Measurements from ENCODE around the gene KRTAP10-5.
"Not testable (repeated sequence)": the region's sequence is repeated elsewhere in the genome, so short reads cannot be mapped to it uniquely, and the experiment has no call there.

Gene KRTAP10-5

DNA sequence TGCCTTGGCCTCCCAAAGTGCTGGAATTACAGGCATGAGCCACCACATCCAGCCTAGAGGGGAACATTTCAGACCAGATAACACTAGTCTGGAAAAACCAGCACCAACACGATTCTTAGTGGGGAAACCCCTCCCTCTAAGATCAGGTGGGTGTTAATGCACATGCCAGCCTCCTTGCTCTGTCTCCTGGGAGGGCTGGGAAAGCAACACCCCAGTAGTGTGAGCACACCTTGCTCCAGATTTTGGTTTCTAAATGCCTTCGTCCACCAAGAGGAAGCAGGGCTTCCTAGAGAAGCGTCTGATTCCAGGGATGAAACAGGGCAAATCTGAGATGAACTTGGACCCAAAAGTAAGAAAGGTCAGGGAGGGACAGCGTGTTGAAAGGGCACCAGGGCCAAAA is 9.1 kb downstream of the KRTAP10-5 start:
- DNase-seq: no peak

DNA sequence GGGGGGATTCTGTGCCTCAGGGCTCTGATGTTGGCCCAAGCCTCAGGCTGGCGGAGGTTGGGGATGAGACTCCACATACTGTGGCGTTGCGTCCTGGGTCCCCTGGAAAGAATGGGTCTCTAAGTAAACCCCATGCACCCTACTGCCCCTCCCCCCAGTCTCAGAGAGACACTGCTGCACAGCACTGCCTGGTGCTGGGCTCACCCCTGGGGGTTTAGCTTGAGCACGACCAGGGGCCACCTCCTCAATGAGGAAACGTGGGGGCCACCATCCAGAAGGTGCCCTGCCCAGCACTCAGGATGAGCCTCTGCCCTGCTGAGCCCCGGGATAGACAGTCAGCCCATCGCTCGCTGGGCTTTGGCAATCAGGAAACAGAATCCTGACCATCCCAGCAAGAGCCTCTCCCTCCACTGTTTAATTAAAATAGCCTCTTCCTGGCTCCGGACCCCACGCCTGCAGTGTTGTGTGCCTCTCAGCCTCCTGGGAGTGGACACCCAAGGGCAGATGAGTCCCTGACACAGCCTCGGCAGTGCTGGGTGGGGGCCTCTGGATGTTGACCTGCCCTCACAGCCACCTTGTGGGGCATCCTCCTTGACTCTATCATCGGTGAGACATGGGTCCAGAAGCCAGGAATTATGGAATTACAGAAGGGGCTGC is 10.4 kb downstream of the KRTAP10-5 start:
- DNase-seq: no peak

DNA sequence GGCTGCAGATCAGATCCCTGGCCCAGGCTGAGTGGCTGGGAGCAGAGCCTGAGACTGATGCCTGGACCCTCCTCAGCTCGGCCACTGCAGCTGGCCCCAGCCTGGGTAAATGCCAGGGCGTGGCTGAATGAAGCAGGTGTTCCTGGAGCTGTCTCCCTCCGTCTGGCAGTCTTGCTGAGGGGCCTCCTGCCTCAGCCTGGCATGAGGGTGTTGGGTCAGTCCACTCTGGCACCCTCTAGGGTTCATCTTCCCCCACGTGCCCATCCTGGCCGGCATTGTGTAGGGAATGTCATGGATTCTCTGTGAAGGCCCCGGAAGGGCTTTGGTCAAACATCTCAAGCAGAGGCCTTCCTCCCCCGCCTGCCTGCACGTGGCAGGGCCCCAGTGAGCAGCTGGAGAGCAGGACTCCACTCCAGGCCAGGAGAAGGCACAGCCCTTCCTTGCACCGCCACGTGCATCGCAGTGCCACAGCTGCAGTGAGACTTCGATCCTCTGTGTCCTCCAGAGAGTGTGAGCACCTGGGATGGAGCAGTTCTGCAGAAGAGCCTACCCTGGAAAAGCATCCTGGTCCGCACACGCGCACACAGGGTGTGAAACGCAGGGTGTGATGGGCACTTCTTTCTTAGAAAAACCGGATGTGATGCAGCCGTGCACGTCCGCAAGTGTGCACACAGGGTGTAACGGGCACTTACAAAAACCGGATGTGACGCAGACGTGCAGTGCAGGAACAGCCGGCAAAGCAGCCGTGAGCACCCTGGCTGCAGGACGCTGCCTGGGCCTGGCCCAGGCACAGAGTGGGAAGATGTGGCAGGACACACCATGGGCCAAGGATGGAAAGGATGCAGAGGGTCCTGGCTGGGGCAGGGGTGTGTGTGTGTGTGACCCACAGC is 11.5 kb downstream of the KRTAP10-5 start:
- DNase-seq: no peak

DNA sequence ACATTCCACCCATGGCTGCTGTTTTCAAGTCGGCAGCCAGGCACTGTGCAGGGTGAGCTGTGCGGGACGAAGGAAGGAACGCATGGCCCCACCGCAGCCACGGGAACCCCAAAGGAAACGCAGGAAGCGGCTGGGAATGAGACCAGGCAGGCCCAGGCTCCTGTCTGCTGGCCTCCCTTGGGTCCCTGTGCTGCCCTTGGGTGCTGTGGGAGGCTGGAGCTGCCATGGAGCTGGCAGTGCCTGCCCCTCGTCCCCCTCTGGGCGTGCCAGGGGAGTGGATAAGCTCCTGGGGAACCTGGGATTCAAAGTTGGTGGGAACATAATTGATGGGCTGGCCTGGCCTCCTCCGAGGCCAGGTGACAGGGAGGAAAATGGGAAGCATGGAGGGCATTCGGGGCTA is 12.1 kb downstream of the KRTAP10-5 start:
- DNase-seq: no peak

DNA sequence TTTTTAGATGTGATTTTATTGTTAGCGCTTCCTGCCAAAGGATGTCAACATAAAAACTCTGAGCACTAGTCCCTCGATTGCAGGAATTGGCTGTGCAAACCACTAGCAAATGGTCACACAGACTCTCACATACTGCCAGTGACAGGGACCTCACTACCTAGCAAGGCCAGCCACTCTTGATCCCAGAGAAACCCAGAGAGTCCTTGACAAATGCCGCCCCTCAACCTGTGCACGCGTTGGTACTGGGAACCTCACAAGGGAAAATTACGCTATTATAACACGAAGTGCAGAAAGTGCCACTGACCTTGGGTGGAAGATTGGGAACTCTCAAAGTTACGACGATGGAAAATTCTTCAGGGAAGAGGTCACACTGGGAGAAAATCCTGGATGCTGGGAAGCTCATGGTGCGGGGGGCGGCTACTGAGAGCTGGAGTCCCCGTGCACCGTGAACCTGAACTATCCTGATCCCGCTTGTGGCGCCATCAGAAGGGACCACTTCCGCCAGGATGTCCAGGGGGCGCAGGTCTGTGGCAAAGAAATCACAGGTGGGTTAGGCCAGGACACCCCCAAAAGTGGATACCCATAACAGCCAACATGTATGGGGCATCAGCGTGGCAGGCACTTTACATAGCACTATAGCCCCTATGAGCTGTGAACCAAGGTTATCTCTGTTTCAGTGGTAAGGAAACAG is 12.8 kb downstream of the KRTAP10-5 start:
- no peak for DNase-seq

DNA sequence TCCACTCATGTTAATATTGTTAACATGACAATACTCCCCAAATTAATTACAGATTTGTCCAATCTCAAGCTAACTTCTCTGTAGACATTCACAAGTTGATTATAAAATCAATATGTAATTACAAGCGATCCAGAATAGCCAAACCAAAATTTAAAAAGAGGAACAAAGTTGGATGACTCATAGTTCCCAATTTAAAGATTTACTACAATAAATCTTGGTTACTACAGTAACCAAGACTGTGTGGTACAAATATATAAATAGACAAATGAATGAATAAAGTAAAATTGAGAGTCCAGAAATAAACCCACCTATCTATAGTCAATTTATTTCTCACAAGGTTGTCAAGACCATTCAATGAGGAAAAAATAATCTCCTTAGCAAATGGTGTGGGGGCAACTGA is 14.0 kb downstream of the KRTAP10-5 start:
- no peak for DNase-seq

DNA sequence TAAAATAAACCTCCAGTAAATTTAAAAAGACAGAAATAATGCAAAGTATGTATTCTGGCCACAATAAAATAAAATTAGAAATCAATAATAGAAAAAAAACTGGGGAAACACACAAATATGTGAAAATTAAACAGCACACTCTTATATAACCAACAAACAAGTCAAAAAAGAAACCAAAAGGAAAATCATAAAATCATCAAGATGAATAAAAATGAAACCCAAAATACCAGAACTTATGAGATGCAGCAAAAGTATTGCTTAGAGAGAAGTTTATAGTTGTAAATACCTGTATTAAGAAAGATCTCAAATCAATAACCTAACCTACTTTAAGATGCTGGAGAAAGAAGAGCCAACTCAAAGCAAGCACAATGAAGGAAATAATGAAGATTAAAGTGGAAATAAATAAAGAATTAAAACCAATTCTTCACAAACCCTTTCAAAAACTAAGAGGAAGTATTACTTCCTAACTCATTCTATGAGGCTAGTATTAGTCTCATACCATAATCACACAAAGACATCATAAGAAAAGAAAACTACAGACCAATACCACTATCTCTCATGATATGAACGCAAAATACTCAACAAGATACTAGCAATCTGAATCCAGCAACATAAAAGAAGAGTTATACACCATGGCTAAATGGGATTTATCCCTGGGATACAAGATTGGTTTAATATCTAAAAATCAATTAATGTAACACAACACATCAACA is 15.4 kb downstream of the KRTAP10-5 start:
- no peak for DNase-seq

DNA sequence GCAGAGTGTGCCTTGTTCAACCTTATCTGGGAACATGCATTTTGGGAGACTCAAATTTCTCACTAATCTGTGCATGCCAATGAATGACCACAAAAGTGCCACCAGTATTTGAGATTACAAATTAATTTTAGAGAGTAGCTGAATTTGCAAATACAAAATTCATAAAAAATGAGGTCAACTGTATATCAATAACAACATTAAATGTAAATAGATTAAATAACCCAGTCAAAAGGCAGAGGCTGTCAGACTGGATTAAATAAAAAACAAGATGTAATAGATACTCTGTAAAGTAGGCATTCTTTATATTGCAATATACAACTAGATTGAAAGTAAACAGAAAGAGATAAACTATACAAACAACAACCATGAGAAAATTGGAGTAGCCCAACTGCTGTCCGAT is 16.3 kb downstream of the KRTAP10-5 start:
- DNase-seq: no peak

DNA sequence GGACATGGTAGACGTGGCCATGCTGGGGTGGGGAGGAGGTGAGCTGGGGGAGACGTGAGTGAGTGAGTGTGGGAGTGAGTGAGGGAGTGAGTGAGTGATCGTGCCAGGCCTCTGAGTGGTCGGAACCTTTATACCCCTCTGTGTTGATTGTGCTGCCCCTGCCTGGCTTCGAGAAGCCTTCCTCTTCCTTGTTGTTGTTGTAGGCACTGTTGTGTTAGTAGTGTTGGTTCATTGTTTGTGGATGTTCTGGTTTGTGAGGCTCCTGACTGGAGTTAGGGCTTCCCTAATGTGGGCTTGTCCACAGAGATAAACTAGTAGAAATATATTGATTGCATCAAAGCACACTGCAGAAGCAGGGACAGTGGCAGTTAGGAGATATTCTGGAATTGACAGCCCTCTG is 21.7 kb downstream of the KRTAP10-5 start, which contains the start of gene KRTAP10-3:
Gene KRTAP10-3 (minus strand): TSS at position 101 of the 400 bp plus-strand sequence. CDS start 80 bp downstream, at position 21.
- DNase-seq: no peak

DNA sequence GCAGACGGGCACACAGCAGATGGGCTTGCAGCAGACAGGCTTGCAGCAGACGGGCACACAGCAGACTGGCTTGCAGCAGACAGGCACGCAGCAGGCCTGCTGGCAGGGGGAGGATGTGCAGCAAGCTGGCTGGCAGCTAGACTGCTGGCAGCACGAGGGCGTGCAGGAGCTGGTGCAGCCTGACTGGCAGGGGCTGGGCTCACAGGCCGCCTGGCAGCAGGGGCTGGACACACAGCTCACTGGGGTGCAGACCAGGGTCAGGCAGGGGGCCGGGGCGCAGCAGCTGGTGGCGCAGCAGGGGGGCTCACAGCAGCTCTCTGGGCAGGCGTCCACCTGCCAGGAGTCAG is 22.1 kb downstream of the KRTAP10-5 start:
- DNase-seq: not testable (repeated sequence)

DNA sequence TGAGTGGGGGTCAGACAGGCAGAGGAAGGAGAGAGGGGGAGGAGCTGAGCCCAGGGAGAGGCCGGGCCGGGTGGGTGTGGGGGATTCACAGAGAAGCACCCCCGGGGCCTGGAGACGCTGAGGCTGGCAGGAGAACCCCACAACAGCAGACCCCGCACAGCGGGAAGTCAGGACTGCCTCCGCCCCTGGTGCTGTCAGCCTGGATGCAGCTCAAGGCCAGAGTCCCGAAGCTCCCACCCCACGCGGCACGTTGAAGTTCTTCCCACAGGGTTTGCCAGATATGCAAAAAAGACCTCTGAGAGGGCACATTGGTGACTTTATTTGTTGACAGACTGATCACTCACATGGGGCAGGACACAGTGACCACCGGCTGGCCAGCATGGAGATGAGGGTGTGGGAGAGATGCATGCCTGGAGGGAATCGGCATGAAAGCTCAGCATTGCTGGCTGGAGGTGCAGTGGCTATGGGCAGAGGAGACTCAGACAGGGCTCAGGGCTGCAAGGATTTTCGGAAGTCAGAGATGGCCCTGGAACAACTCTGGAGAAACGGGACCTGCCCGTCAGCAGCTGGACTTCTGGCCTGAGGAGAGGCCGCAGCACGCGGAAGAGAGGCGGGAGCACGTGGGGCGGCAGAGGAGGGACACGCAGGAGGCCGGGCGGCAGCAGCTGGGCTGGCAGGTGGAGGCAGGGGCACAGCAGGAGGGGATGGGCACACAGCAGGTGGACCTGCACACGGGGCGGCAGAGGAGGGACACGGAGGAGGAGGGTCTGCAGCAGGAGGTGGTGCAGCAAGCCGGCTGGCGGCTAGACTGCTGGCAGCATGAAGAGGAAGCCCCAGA is 22.7 kb downstream of the KRTAP10-5 start:
- DNase-seq: no peak

DNA sequence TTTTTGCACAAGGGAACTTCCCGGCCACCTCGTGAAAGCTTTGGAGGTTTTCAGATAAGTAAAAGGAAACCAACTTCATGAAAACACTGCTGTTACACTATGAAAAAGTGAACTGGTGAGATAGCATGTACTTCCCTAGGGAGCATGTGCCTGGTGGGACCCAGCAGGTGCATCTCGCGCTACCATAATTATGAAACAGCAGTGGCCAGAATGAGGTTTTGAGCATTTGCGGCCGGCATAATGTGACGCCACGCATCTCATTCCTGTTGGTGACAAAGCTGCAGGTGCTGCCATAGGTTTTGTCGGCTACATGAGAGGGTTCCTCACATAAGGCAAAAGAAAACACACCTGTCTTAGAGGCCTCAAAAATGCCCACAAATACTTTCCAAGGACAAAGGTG is 23.5 kb downstream of the KRTAP10-5 start:
- no peak for DNase-seq

DNA sequence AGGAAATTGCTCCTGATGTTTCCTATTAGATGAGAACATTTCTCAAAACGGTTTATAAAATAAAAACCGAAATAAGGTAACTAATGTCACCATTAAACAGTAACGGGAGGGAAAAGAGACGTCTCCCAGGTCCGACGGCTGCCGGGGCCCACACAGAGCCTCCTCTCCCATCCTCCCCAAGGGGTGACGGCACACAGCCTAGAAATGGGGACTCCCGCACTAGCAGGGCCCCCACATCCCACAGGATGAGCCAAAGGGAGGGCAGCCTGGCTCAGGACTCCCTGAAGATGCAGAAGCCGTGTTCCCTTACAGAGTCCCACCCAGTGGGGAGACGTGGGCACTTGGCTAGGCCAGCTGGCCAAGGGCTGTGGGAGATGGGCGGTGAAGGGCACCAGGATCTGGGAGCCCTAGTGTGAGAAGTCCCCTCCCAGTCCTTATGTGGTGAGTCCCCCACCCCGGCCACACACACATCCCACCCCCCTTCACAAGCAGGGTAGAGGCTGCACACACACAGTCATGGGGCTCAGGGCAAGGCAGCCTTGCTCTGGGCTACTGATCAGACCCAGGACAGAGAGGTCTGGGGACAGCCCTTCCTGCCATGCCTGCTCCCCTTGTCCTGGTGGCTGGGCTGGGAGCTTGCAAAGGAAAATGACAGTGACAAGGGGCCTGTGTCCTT is 25.1 kb downstream of the KRTAP10-5 start:
- no peak for DNase-seq

DNA sequence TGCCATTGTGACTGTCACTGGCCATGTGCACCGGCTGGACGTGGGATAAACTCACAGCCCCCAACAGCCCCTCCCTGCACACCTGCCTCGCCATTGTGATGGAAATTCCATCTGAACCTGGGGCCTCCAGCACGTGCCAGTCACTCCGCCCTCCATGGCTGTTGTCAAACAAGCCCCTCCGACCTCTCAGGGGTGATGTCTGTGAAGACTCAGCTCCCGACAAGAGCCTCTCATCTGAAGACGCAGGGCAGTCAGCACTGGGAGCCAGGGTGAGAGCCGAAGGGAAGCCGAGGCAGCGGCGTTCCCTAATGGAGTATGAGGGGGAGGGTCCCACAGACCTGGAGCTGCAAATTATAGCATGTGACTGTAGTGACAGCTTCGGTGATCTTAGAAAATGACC is 27.7 kb downstream of the KRTAP10-5 start:
- DNase-seq: no peak

DNA sequence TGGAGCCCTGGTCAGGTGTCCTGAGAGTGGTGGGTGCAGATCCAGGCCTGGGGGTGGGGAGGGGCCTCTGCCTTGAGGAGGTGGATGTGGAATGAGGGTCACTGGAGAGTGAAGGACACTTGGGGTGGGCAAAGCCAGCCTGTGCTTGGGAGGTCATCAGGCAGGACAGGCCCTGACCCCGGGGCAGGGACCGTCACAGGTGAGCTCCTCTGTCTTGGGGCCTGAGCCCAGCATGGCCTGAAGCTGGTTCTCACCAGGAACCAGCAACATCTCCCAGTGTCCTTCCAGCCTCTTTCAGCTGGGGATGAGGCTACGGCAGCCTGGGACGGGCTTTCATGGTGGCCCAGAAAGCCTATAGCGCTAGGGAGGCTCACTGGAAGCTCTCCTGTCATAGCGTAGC is 28.3 kb downstream of the KRTAP10-5 start:
- no peak for DNase-seq

DNA sequence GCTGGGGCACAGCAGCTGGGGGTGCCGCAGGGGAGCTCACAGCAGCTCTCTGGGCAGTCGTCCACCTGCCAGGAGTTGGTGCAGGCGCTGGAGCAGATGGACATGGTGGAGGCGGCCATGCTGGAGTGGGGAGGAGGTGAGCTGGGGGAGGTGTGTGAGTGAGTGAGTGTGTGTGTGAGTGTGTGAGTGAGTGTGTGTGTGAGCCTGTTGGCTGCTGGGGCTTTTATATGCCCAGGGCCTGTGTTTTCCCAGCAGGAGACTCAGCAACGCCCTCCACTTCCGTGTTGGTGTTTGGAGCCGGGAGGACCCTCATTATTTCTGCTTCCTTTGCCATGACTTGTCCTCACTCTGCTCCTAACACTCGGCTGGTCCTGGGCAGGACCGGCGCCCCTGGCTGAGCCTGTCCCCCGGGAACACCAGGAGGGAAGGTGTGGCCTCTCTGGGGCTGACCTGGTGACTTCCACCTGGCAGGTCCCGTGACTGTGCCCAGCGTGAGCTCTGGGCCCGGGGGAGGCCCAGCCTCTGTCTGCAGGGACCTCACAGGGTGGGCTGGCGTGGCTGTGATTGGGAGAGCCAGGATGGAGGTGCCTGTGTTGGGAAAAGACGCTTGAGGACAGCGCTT is 29.0 kb downstream of the KRTAP10-5 start, which contains the start of gene KRTAP10-2:
Gene KRTAP10-2 (minus strand): TSS at position 166 of the 622 bp plus-strand sequence. CDS start 47 bp downstream, at position 119.
- no peak for DNase-seq

DNA sequence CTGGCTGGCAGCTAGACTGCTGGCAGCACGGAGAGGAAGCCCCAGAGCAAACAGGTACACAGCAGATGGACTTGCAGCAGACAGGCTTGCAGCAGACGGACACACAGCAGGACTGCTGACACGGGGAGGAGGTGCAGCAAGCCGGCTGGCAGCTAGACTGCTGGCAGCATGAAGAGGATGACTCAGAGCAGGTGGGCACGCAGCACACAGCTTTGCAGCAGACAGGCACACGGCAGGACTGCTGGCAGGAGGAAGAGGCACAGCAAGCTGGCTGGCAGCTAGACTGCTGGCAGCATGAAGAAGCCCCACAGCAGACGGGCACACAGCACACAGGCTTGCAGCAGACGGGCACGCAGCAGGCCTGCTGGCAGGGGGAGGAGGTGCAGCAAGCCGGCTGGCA is 29.6 kb downstream of the KRTAP10-5 start:
- DNase-seq: no peak

DNA sequence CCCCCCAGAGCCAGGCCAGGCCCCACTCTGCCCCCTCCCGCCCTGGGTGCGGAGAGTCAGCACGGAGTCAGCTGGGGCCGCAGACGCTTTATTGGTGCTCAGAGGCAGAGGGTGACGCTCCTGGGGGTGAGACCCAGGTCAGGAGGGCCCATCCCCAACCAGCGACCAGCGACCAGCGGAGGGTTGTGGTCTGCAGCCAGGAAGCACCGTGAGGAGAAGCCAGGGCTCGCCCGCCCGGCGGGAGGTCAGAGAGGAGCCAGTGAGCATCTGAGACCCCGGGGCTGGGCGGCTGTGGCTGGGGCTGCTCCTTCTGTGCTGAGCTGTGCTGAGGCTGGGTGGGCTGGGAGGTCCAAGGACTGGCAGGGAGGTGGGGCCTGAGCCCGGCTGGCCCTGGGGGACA is 30.1 kb downstream of the KRTAP10-5 start:
- DNase-seq: not testable (repeated sequence)

DNA sequence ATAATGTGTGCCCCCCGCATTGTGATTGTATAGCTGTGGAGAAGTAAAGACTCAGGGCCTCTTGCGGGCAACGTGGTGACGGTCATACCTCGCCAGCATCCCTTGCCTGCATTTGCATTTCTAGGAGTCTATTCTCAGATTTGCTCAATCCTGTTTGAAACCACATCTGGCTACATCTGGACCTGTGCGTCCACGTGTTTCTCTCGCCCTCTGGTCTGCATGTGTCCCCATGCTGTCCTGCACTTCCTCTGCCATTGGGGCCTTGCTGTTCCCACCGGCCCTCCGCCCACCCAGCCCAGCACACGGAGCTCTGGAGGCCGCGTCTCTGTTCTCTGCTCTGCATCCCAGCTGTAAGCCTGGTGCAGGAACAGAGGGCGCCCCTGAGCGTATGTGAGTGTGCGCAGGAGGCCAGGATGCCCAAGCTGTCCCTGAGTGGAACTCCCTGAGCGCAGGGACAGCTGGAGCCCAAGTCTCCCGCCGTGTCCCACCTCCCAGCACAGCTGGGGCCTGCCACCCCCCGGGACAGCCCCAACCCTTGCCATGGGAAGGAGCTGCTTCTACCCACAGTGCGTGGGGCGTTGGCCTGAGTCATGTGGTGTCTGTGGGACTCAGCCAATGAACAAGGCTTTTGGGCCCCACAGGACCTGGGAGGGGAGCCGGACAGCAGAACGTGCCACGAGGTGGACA is 30.7 kb downstream of the KRTAP10-5 start:
- DNase-seq: no peak

DNA sequence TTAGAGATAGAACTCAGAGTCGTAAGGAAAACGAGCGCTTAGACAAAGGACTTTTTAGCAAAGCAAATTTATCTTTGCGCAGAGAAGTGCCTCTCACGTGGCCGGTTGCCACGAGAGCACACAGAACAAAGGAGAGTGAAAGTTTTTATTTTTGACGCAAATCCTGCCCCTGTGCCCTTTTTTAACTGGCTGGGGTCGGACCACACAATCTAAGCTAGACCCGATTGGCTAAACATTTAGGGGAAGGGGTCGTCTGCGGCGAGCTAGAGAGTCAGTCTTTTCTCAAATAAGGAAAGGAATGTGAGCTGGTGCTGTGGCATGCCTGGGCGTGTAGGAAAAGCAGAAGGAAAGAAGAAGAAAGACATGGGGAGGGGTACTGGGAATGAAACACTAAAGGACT is 31.5 kb downstream of the KRTAP10-5 start:
- DNase-seq: no peak
